Diencephalon (tissue), 1 donor: ENCODE measurements around the gene UGT1A6. TPM values are rescaled to one million over a fixed set of nuclear protein-coding genes. Genes with fewer than 3 reads are reported as not detected.

Source experiments
- total RNA-seq: library from RNA; depleted of rRNA; stranded (reverse); fragments of >200 nt; gene quantifications from one replicate; pipeline ENCODE4 v1.2.3, GENCODE V29; 2014

The UGT1A6 gene
- total RNA-seq: not detected

GRCh38 chr2:233692648-233693047 lies at the start of gene UGT1A6:
UGT1A6 (plus strand) TSS chr2:233692890; CDS start chr2:233693005, 115 bp downstream.

GRCh38 chr2:233671290-233672161 lies 21.2 kb upstream of the UGT1A6 start, which contains the start of gene UGT1A9:
UGT1A9 (plus strand) TSS chr2:233671898; CDS start chr2:233671935, 37 bp downstream.

GRCh38 chr2:233681521-233682099 lies 11.1 kb upstream of the UGT1A6 start, which contains the start of gene UGT1A7:
UGT1A7 (plus strand) TSS chr2:233681901; CDS start chr2:233681938, 37 bp downstream.

GRCh38 chr2:233712611-233713261 lies 20.0 kb downstream of the UGT1A6 start, which contains the start of gene UGT1A5:
UGT1A5 (plus strand) TSS chr2:233712907; CDS start chr2:233712992, 85 bp downstream.

DNA sequence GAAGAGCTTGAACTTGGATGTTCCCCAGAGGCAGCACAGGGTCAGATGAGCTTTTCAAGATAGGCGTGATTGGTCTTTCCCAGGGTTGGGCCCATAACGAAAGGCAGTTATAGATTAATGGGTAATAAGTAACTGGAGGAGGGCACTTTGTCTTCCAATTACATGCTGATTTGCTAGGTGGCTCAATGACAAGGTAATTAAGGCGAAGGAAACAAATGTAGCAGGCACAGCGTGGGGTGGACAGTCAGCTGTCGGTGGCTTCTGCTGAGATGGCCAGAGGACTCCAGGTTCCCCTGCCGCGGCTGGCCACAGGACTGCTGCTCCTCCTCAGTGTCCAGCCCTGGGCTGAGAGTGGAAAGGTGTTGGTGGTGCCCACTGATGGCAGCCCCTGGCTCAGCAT lies 25.9 kb downstream of the UGT1A6 start, which contains the start of gene UGT1A4:
Gene UGT1A4, plus strand, starts transcription at position 185 of the 400 bp plus-strand sequence. Its CDS starts 85 bp downstream, at position 270.

GRCh38 chr2:233728723-233729301 lies 36.1 kb downstream of the UGT1A6 start, which contains the start of gene UGT1A3:
UGT1A3 (plus strand) TSS chr2:233729042; CDS start chr2:233729127, 85 bp downstream.

GRCh38 chr2:233760043-233760442 lies 67.4 kb downstream of the UGT1A6 start, which contains the start of gene UGT1A1:
UGT1A1 (plus strand) TSS chr2:233760270; CDS start chr2:233760288, 18 bp downstream.

GRCh38 chr2:233778030-233778429 lies 85.3 kb downstream of the UGT1A6 start, which contains the start of gene MROH2A:
MROH2A (plus strand) TSS chr2:233778330; CDS start chr2:233779359, 1,029 bp downstream.

Other genes with a start within 250 kb of the UGT1A6 start
- gene USP40, start 126.1 kb upstream of the UGT1A6 start, total RNA-seq: 15.9 TPM
- not detected for gene UGT1A8, start 75.3 kb upstream of the UGT1A6 start, total RNA-seq
- gene UGT1A10, start 56.4 kb upstream of the UGT1A6 start, total RNA-seq: not detected
- gene UGT1A9, start 21.0 kb upstream of the UGT1A6 start, total RNA-seq: not detected
- gene UGT1A7, start 11.0 kb upstream of the UGT1A6 start, total RNA-seq: not detected
- not detected for gene UGT1A5, start 20.0 kb downstream of the UGT1A6 start, total RNA-seq
- gene UGT1A4, start 25.8 kb downstream of the UGT1A6 start, total RNA-seq: not detected
- not detected for gene UGT1A3, start 36.2 kb downstream of the UGT1A6 start, total RNA-seq
- gene UGT1A1, start 67.4 kb downstream of the UGT1A6 start, total RNA-seq: not detected
- under 0.01 TPM for gene MROH2A, start 85.4 kb downstream of the UGT1A6 start, total RNA-seq
- gene HJURP, start 161.6 kb downstream of the UGT1A6 start, total RNA-seq: 4.4 TPM
- gene TRPM8, start 224.5 kb downstream of the UGT1A6 start, total RNA-seq: 4.6 TPM